Heart left ventricle (tissue), 16 donors: ENCODE measurements around the gene DNAH3. TPM values are rescaled to one million over a fixed set of nuclear protein-coding genes. Genes with fewer than 3 reads are reported as not detected.

Source experiments
- ATAC-seq, 4 donors: fragments of 200-7000 bp; cut with Tn5 transposase; one replicate each; pipeline ENCODE4 v1.9.1; 2020 to 2022; ENCODE audit warnings: moderate library complexity in 4 of 4, mild to moderate bottlenecking in 3 of 4, moderate number of reproducible peaks in 1 of 4
- DNase-seq, 5 donors: peaks; one replicate each; pipeline ENCODE4 v3.0.0-alpha.2; 2020
- H3K27ac ChIP-seq, 12 donors: fragments of 200-600 bp; sonication (generic) in 4 of 12; one replicate each; pipeline versions ENCODE4 v1.5.0 to v1.8.0; 2016 to 2022; ENCODE audit warnings: mild to moderate bottlenecking in 2 of 12
- H3K27me3 ChIP-seq, 9 donors: fragments of 200-600 bp; sonication (generic) in 2 of 9; one replicate each; pipeline versions ENCODE4 v1.5.1 to v1.8.0; 2016 to 2022; ENCODE audit warnings: mild to moderate bottlenecking in 3 of 9
- H3K36me3 ChIP-seq, 9 donors: fragments of 200-600 bp; sonication (generic) in 2 of 9; one replicate each; pipeline versions ENCODE4 v1.5.0 to v1.8.0; 2018 to 2022; ENCODE audit warnings: mild to moderate bottlenecking in 2 of 9
- H3K4me1 ChIP-seq, 12 donors: fragments of 200-600 bp; sonication (generic) in 4 of 12; one replicate each; pipeline versions ENCODE4 v1.5.0 to v1.8.0; 2016 to 2022; ENCODE audit warnings: mild to moderate bottlenecking in 3 of 12
- H3K4me3 ChIP-seq, 12 donors: fragments of 200-600 bp; sonication (generic) in 4 of 12; one replicate each; pipeline versions ENCODE4 v1.5.0 to v1.8.0; 2017 to 2022; ENCODE audit warnings: mild to moderate bottlenecking in 9 of 12, moderate library complexity in 4 of 12
- H3K9me3 ChIP-seq, 12 donors: fragments of 200-600 bp; sonication (generic) in 4 of 12; one replicate each; pipeline versions ENCODE4 v1.5.0 to v1.8.0; 2016 to 2022; ENCODE audit warnings: mild to moderate bottlenecking in 1 of 12
- CTCF ChIP-seq, 12 donors: fragments of 200-600 bp; sonication (generic) in 4 of 12; IDR thresholded peaks; one replicate each; pipeline versions ENCODE4 v1.5.0 to v1.8.0; 2018 to 2022; ENCODE audit warnings: antibody characterized with exemption in 12 of 12, mild to moderate bottlenecking in 5 of 12
- POLR2A ChIP-seq, 2 donors: fragments of 450-650 bp; IDR thresholded peaks; one replicate each; pipeline ENCODE4 v1.6.1; 2017; ENCODE audit warnings: antibody characterized with exemption in 2 of 2, mild to moderate bottlenecking in 2 of 2, moderate library complexity in 2 of 2
- WGBS, 4 donors: extraction: QIAGEN DNeasy Blood & Tissue Kit in 2 of 4; methylation state at CpG; one replicate each; pipeline versions ENCODE4 v1.1.5 to v1.1.7; 2013 to 2018; 5-methylcytosine and 5-hydroxymethylcytosine counted together
- intact Hi-C, 10 donors: fragments of 100-400 bp; cut with DNase I; formaldehyde crosslinking; loops; one replicate each; pipeline versions ENCODE4 v1.11.1 to v1.14.2; 2022
- polyA plus RNA-seq, 2 donors: library from polyadenylated mRNA; stranded (reverse); fragments of 200-250 nt; gene quantifications; one replicate each; pipeline ENCODE4 v1.2.3, GENCODE V29; 2013
- total RNA-seq, 9 donors: library from RNA; depleted of rRNA in 2 of 9; stranded (reverse); fragments of >200 nt in 2 of 9; fragmentation: NEBNext Ultra II Directional in 3 of 9; extraction: Animal tissue kit (Norgen Biotek cat#: 25700) in 3 of 9; gene quantifications; one replicate each; pipeline versions ENCODE4 v1.1.0 to v1.2.4, GENCODE V29; 2016 to 2023
- donor health status: ischemic (EF 13 %, LVEDD 7.1; RV severe dilation, severe dysfunction).
- donor health status: healthy with polysubstance abuse.
- donor health status: DM: no; HTN: yes; CAD: no.
- donor health status: DM: no; HTN: no; CAD: no.
- donor health status: ischemic (EF 25% LVEDD 6.9; RV normal size, moderate dysfunction).
- donor health status: ischemic (EF 25% LVEDD 5.7; RV mildly dilated, moderate dysfunction).
- donor health status: healthy.
- donor health status: DM: yes; HTN: yes; CAD: no.
- donor health status: ischemic (EF 35%, LVEDD 5.7; RV mildly dilated, moderate dysfunction).
- donor health status: nonischemic (EF 11% LVEDD 7.7; RV severe dilation, severe dysfunction).
- donor health status: DM: yes; HTN: yes; CAD: no.
- donor health status: PGD.
- donor health status: ischemic (EF 29% LVEDD 5.4; RV normal size, mild dysfunction).
- donor health status: nonischemic (EF 23%, LVEDD 6.1; RV moderate dilation, normal function).

DNAH3 gene
- total and polyA plus RNA-seq, 11 donors, result 0.01 to 2.0 (median 0.87) TPM

GRCh38 chr16:20897922-20898321, 252.7 kb downstream of the DNAH3 start:
- intact Hi-C loops, result no loop called here
- DNase-seq (no peak), ATAC-seq (no peak)
- Histone ChIP-seq H3K4me3 (peak overlapping the region in 3 of 12 donors; percentile 80 to 85 (median 85)), H3K36me3 (peaks cover 0 to 49% (median 30%) of the 10 kb centered on the region in 9 donors), H3K27ac (peak overlapping the region in 4 of 12 donors; percentile 96 to 99 (median 98)), H3K27me3 (no peaks in the 10 kb centered on the region), H3K9me3 (no peaks in the 10 kb centered on the region), H3K4me1 (peaks cover 9 to 54% (median 32%) of the 10 kb centered on the region in 12 donors)
- no peak for TF ChIP-seq POLR2A (IDR thresholded peaks at IDR 0.05)
- TF ChIP-seq CTCF (IDR thresholded peaks at IDR 0.05), result no peak
- WGBS, 4 donors, result 65 to 71% (median 70%) methylated on average over 3 of the region's 3 CpGs

- TF ChIP-seq CTCF (IDR thresholded peaks at IDR 0.05) (no peak), POLR2A (IDR thresholded peaks at IDR 0.05) (no peak)
- intact Hi-C loops, result no loop called here
- ATAC-seq (no peak), DNase-seq (no peak)
- Histone ChIP-seq H3K27ac (peak overlapping the region in 2 of 12 donors; percentile 98 to 99), H3K9me3 (no peaks in the 10 kb centered on the region), H3K4me3 (peak overlapping the region in 1 of 12 donors; percentile 80), H3K4me1 (peaks cover 9 to 48% (median 31%) of the 10 kb centered on the region in 12 donors), H3K36me3 (peaks cover 0 to 50% (median 28%) of the 10 kb centered on the region in 9 donors), H3K27me3 (no peaks in the 10 kb centered on the region)
- WGBS, 4 donors, result 72 to 80% (median 76%) methylated on average over 4 of the region's 4 CpGs
Observed at GRCh38 chr16:20897253-20897897, 253.3 kb downstream of the DNAH3 start.

- Histone ChIP-seq H3K27me3 (no peaks in the 10 kb centered on the region), H3K4me1 (peaks cover 7 to 49% (median 26%) of the 10 kb centered on the region in 12 donors), H3K4me3 (no peak overlapping the region), H3K9me3 (no peaks in the 10 kb centered on the region), H3K27ac (no peak overlapping the region), H3K36me3 (peaks cover 0 to 71% (median 36%) of the 10 kb centered on the region in 9 donors)
- 45 to 68% (median 55%) methylated on average over 1 to 2 of the region's 2 CpGs for whole genome bisulfite sequencing, 4 donors
- no peak for ATAC-seq
- no peak for DNase-seq
- TF ChIP-seq CTCF (IDR thresholded peaks at IDR 0.05) (no peak), POLR2A (IDR thresholded peaks at IDR 0.05) (no peak)
- intact Hi-C loops, result no loop called here
Observed at GRCh38 chr16:20894388-20894787, 256.3 kb downstream of the DNAH3 start.

GRCh38 chr16:20889625-20890275, 260.9 kb downstream of the DNAH3 start:
- ATAC-seq (no peak), DNase-seq (no peak)
- Histone ChIP-seq H3K9me3 (no peaks in the 10 kb centered on the region), H3K36me3 (peaks cover 0 to 61% (median 23%) of the 10 kb centered on the region in 9 donors), H3K4me3 (no peak overlapping the region), H3K27me3 (no peaks in the 10 kb centered on the region), H3K4me1 (peaks cover 0 to 54% (median 14%) of the 10 kb centered on the region in 12 donors), H3K27ac (no peak overlapping the region)
- intact Hi-C loops, result no loop called here
- TF ChIP-seq POLR2A (IDR thresholded peaks at IDR 0.05) (no peak), CTCF (IDR thresholded peaks at IDR 0.05) (no peak)
- WGBS, 4 donors, result 83 to 91% (median 87%) methylated on average over 4 of the region's 4 CpGs
